Fibroblast of lung (primary cell): Measurements from ENCODE around the gene ADAM10. TPM values are rescaled to one million over a fixed set of nuclear protein-coding genes. Genes with fewer than 3 reads are reported as not detected.

ENCODE experiments used
- DNase-seq, 2 donors: peaks; one replicate each; pipeline versions ENCODE4 v3.0.0 to v3.0.0-alpha.2; 2010; ENCODE audit warnings: low read depth in 2 of 2
- H2AFZ ChIP-seq: 2 replicates; pipeline ENCODE4 v1.5.1; 2012; ENCODE audit warnings: low read length, control low read depth, inconsistent platforms
- H3K27ac ChIP-seq: 2 replicates; pipeline ENCODE4 v1.5.1; 2011; ENCODE audit warnings: low read length, control low read depth; ENCODE audit not compliant: insufficient read depth
- H3K27me3 ChIP-seq: 2 replicates; pipeline ENCODE4 v1.5.1; 2011; ENCODE audit warnings: mild to moderate bottlenecking, low read length; ENCODE audit not compliant: control insufficient read depth, insufficient read depth
- H3K36me3 ChIP-seq: 2 replicates; pipeline ENCODE4 v1.5.1; 2011; ENCODE audit warnings: low read length; ENCODE audit not compliant: control insufficient read depth, insufficient read depth
- H3K4me1 ChIP-seq: 2 replicates; pipeline ENCODE4 v1.5.1; 2011; ENCODE audit warnings: low read length; ENCODE audit not compliant: control insufficient read depth, insufficient read depth; ENCODE audit errors: extremely low read depth
- H3K4me2 ChIP-seq: 2 replicates; pipeline ENCODE4 v1.5.1; 2011; ENCODE audit warnings: low read length, control low read depth; ENCODE audit not compliant: insufficient read depth; ENCODE audit errors: extremely low read depth
- H3K4me3 ChIP-seq, 4 experiments: fragments of 200-600 bp in 1 of 4; sonication (generic) in 1 of 4; replicated peaks in 1 of 4; 2 replicates each; pipeline ENCODE4 v1.5.1; 2011 to 2016; ENCODE audit warnings: low read length in 4 of 4, low read depth in 3 of 4, mild to moderate bottlenecking in 3 of 4, control low read depth in 2 of 4, inconsistent platforms in 1 of 4, mixed read lengths in 1 of 4; ENCODE audit not compliant: insufficient read depth in 1 of 4; ENCODE audit errors: control extremely low read depth in 1 of 4
- H3K79me2 ChIP-seq: 2 replicates; pipeline ENCODE4 v1.5.1; 2012; ENCODE audit warnings: mild to moderate bottlenecking, low read length, inconsistent platforms; ENCODE audit not compliant: control insufficient read depth, insufficient read depth
- H3K9ac ChIP-seq: 2 replicates; pipeline ENCODE4 v1.5.1; 2011; ENCODE audit warnings: mild to moderate bottlenecking, low read length, control low read depth; ENCODE audit not compliant: insufficient read depth
- H3K9me3 ChIP-seq: 2 replicates; pipeline ENCODE4 v1.5.1; 2012; ENCODE audit warnings: low read depth, low read length; ENCODE audit not compliant: control insufficient read depth, insufficient read depth
- H4K20me1 ChIP-seq: 2 replicates; pipeline ENCODE4 v1.5.1; 2011; ENCODE audit warnings: low read length; ENCODE audit not compliant: control insufficient read depth, insufficient read depth; ENCODE audit errors: extremely low read depth
- CTCF ChIP-seq, 2 donors: IDR thresholded peaks in 1 of 2; conservative IDR thresholded peaks in 1 of 2; 1 replicate in 1 of 2; 2 replicates in 1 of 2; pipeline ENCODE4 v1.5.1; 2011 to 2012; ENCODE audit warnings: low read length in 2 of 2, control low read depth in 1 of 2, inconsistent platforms in 1 of 2, low read depth in 1 of 2, mild to moderate bottlenecking in 1 of 2
- EZH2 ChIP-seq: IDR thresholded peaks from 2 replicates; pipeline ENCODE4 v1.5.1; 2012; ENCODE audit warnings: low read length, control low read depth, mild to moderate bottlenecking; ENCODE audit errors: missing control alignments
- polyA plus RNA-seq, 2 donors: library from polyadenylated mRNA; depleted of rRNA in 1 of 2; stranded (reverse) in 1 of 2; unstranded in 1 of 2; fragments of >200 nt; gene quantifications; 2 replicates each; pipeline ENCODE4 v1.2.1, GENCODE V29; 2011 to 2012; ENCODE audit warnings: missing spikeins in 1 of 2
- total RNA-seq: library from RNA; depleted of rRNA; stranded (reverse); fragments of >200 nt; gene quantifications from 2 replicates; pipeline ENCODE4 v1.2.1, GENCODE V29; 2014

ADAM10 gene
- total and polyA plus RNA-seq, 2 donors (not counting 1 experiment from before 2014, with no cell fraction given), result 224 to 318 TPM

- H2AFZ ChIP-seq, result no peak overlapping the region
- no peak overlapping the region for H3K4me2 ChIP-seq
- no peak overlapping the region for H3K4me3 ChIP-seq
- no peak overlapping the region for H3K9ac ChIP-seq
- DNase-seq, result no peak
- no peaks in the 10 kb centered on the region for H3K9me3 ChIP-seq
- TF ChIP-seq EZH2 (no peak), CTCF (conservative IDR thresholded peaks at IDR 0.05 in 1 of 2, IDR thresholded peaks at IDR 0.05 in 1 of 2; ENCODE audit: low read depth in 1 of 2, low read length in 2 of 2) (no peak)
- H3K79me2 ChIP-seq, result no peaks in the 10 kb centered on the region
- no peaks in the 10 kb centered on the region for H3K36me3 ChIP-seq
- H3K4me1 ChIP-seq, result no peaks in the 10 kb centered on the region
- H3K27me3 ChIP-seq, result no peaks in the 10 kb centered on the region
- no peaks in the 10 kb centered on the region for H4K20me1 ChIP-seq
- no peak overlapping the region for H3K27ac ChIP-seq
Observed at GRCh38 chr15:58755956-58756355, 6.4 kb upstream of the ADAM10 start.

GRCh38 chr15:58755350-58755749 lies 5.8 kb upstream of the ADAM10 start:
- Histone ChIP-seq H3K36me3 (no peaks in the 10 kb centered on the region), H3K79me2 (no peaks in the 10 kb centered on the region), H3K27ac (no peak overlapping the region), H3K4me2 (no peak overlapping the region), H3K9me3 (no peaks in the 10 kb centered on the region), H3K4me3 (no peak overlapping the region), H2AFZ (no peak overlapping the region), H3K27me3 (no peaks in the 10 kb centered on the region), H3K9ac (no peak overlapping the region), H3K4me1 (no peaks in the 10 kb centered on the region), H4K20me1 (no peaks in the 10 kb centered on the region)
- DNase-seq, result no peak
- TF ChIP-seq CTCF (conservative IDR thresholded peaks at IDR 0.05 in 1 of 2, IDR thresholded peaks at IDR 0.05 in 1 of 2; ENCODE audit: low read depth in 1 of 2, low read length in 2 of 2) (no peak), EZH2 (no peak)

GRCh38 chr15:58752716-58753115 lies 3.2 kb upstream of the ADAM10 start:
- no peak overlapping the region for H3K4me3 ChIP-seq
- no peaks in the 10 kb centered on the region for H3K27me3 ChIP-seq
- H3K36me3 ChIP-seq, result no peaks in the 10 kb centered on the region
- peaks cover 16% of the 10 kb centered on the region for H3K79me2 ChIP-seq
- no peak for TF ChIP-seq CTCF (conservative IDR thresholded peaks at IDR 0.05 in 1 of 2, IDR thresholded peaks at IDR 0.05 in 1 of 2; ENCODE audit: low read depth in 1 of 2, low read length in 2 of 2)
- no peak for TF ChIP-seq EZH2
- no peaks in the 10 kb centered on the region for H3K4me1 ChIP-seq
- DNase-seq, result no peak
- H2AFZ ChIP-seq, result no peak overlapping the region
- no peak overlapping the region for H3K9ac ChIP-seq
- no peaks in the 10 kb centered on the region for H4K20me1 ChIP-seq
- no peak overlapping the region for H3K4me2 ChIP-seq
- no peaks in the 10 kb centered on the region for H3K9me3 ChIP-seq
- no peak overlapping the region for H3K27ac ChIP-seq
